K562 (cell line): ENCODE results near the gene RCOR2.

Experiments used
- GTF3C2 ChIP-seq: IDR thresholded peaks from 3 replicates; pipeline ENCODE4 v1.6.1; 2011; ENCODE audit warnings: borderline replicate concordance, mild to moderate bottlenecking, moderate library complexity; ENCODE audit not compliant: insufficient read length; ENCODE audit errors: extremely low read depth
- MAX ChIP-seq: sonication (generic); formaldehyde crosslinking; IDR thresholded peaks from 2 replicates; pipeline ENCODE4 v1.9.0; 2022; ENCODE audit warnings: mild to moderate bottlenecking, missing genetic modification reagents
- POLR2A ChIP-seq: fragments of 450-650 bp; conservative IDR thresholded peaks from 2 replicates; pipeline ENCODE4 v1.6.1; 2016
- POLR2AphosphoS5 ChIP-seq: IDR thresholded peaks from 2 replicates; pipeline ENCODE4 v1.6.1; 2011; ENCODE audit warnings: mild to moderate bottlenecking, low read depth, low read length, moderate library complexity; ENCODE audit not compliant: control insufficient read depth, insufficient read depth
- RBM39 ChIP-seq: fragments of 200-400 bp; formaldehyde crosslinking; optimal IDR thresholded peaks from 2 replicates; pipeline ENCODE3; 2018; ENCODE audit warnings: low read depth, low read length
- YBX1 ChIP-seq: fragments of 450-650 bp; IDR thresholded peaks from 2 replicates; pipeline ENCODE4 v1.7.1; 2016; ENCODE audit warnings: mild to moderate bottlenecking
- ZBTB17 ChIP-seq: fragments of 450-650 bp; formaldehyde crosslinking; IDR thresholded peaks from 2 replicates; pipeline ENCODE4 v1.4.0; 2020; ENCODE audit warnings: mild to moderate bottlenecking
- TF ChIP-seq, protein P1 (sequence below): sonication (generic); formaldehyde crosslinking; IDR thresholded peaks from 2 replicates; pipeline ENCODE4 v1.8.1; 2023; ENCODE audit warnings: mild to moderate bottlenecking, missing genetic modification reagents

DNA sequence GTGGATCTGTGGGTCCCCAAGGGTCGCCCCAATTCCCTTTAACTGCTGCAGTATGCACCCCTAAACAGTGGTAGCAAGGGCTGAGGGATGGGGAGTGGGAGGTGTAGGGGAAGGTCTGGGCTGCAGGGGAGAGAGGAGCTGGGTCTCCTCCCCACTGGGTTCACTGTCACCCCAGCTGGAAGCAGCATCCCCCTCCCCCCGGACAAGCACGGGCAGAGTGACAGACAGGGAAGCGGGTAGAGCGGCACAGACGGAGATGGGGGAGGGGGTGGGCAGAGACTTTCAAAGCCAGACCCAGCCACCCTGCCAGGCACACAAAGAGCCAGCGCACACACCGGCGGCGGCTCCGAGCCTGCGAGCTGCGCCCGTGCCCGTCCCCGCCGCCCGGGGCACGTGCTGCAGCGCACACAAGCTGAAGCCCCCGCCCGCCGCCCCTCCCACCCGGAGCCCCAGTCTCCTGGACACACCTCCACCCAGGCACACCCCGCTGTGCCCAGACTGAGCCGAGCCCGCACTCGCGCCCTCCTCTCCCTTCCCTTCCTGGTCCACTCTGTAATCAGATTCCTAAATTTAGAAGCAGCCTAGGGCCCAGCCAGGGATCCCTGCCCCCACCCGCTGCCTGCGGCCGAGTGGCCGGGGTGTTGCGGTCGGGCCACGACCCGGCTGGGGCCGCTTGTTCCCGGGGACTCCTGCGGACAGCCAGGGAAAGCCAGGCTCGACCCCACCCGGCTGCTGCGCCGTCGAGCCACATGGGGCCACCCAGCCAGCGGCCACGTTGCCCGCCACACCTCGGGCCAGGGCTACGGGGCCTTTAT, 935 bp upstream of the RCOR2 start:
- TF ChIP-seq, protein P1, sequence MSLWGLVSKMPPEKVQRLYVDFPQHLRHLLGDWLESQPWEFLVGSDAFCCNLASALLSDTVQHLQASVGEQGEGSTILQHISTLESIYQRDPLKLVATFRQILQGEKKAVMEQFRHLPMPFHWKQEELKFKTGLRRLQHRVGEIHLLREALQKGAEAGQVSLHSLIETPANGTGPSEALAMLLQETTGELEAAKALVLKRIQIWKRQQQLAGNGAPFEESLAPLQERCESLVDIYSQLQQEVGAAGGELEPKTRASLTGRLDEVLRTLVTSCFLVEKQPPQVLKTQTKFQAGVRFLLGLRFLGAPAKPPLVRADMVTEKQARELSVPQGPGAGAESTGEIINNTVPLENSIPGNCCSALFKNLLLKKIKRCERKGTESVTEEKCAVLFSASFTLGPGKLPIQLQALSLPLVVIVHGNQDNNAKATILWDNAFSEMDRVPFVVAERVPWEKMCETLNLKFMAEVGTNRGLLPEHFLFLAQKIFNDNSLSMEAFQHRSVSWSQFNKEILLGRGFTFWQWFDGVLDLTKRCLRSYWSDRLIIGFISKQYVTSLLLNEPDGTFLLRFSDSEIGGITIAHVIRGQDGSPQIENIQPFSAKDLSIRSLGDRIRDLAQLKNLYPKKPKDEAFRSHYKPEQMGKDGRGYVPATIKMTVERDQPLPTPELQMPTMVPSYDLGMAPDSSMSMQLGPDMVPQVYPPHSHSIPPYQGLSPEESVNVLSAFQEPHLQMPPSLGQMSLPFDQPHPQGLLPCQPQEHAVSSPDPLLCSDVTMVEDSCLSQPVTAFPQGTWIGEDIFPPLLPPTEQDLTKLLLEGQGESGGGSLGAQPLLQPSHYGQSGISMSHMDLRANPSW (CRISPR knock-in tag), result no peak
- TF ChIP-seq RBM39, result no peak
- no peak for TF ChIP-seq YBX1
- TF ChIP-seq POLR2A, result 0 out of 2 replicates have a peak, but pooled peaks have one; percentile 26
- TF ChIP-seq ZBTB17, result no peak
- no peak for TF ChIP-seq POLR2AphosphoS5
- TF ChIP-seq MAX (CRISPR knock-in tag), result peak; percentile 88
- TF ChIP-seq GTF3C2, result no peak
